ENCODE data around the gene AUP1.

GRCh38 chr2:74542978-74543377 lies 13.5 kb upstream of the AUP1 start:
- TF ChIP-seq, protein P1, sequence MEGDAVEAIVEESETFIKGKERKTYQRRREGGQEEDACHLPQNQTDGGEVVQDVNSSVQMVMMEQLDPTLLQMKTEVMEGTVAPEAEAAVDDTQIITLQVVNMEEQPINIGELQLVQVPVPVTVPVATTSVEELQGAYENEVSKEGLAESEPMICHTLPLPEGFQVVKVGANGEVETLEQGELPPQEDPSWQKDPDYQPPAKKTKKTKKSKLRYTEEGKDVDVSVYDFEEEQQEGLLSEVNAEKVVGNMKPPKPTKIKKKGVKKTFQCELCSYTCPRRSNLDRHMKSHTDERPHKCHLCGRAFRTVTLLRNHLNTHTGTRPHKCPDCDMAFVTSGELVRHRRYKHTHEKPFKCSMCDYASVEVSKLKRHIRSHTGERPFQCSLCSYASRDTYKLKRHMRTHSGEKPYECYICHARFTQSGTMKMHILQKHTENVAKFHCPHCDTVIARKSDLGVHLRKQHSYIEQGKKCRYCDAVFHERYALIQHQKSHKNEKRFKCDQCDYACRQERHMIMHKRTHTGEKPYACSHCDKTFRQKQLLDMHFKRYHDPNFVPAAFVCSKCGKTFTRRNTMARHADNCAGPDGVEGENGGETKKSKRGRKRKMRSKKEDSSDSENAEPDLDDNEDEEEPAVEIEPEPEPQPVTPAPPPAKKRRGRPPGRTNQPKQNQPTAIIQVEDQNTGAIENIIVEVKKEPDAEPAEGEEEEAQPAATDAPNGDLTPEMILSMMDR (conservative IDR thresholded peaks at IDR 0.05; ENCODE audit: low read depth in 2 of 2), result no peak
- TF ChIP-seq REST (IDR thresholded peaks at IDR 0.05; ENCODE audit: unreplicated experiment) (no peak), EZH2 (IDR thresholded peaks at IDR 0.05; ENCODE audit: low read depth, unreplicated experiment) (no peak), CREB1 (CRISPR knock-in tag; IDR thresholded peaks at IDR 0.05; ENCODE audit: low read depth) (no peak), POLR2AphosphoS5 (IDR thresholded peaks at IDR 0.05; ENCODE audit: low read depth) (no peak), EZH2phosphoT487 (IDR thresholded peaks at IDR 0.05; ENCODE audit: unreplicated experiment) (no peak), NANOG (IDR thresholded peaks at IDR 0.05; ENCODE audit: borderline replicate concordance) (no peak), ETS1 (IDR thresholded peaks at IDR 0.05) (no peak), ZNF331 (CRISPR knock-in tag; IDR thresholded peaks at IDR 0.05; ENCODE audit: low read depth) (no peak), JUNB (IDR thresholded peaks at IDR 0.05; ENCODE audit: unreplicated experiment) (no peak), STAT1 (IDR thresholded peaks at IDR 0.05; ENCODE audit: unreplicated experiment) (no peak), ZNF114 (CRISPR knock-in tag; IDR thresholded peaks at IDR 0.05) (no peak)
- TF ChIP-seq, protein P2, sequence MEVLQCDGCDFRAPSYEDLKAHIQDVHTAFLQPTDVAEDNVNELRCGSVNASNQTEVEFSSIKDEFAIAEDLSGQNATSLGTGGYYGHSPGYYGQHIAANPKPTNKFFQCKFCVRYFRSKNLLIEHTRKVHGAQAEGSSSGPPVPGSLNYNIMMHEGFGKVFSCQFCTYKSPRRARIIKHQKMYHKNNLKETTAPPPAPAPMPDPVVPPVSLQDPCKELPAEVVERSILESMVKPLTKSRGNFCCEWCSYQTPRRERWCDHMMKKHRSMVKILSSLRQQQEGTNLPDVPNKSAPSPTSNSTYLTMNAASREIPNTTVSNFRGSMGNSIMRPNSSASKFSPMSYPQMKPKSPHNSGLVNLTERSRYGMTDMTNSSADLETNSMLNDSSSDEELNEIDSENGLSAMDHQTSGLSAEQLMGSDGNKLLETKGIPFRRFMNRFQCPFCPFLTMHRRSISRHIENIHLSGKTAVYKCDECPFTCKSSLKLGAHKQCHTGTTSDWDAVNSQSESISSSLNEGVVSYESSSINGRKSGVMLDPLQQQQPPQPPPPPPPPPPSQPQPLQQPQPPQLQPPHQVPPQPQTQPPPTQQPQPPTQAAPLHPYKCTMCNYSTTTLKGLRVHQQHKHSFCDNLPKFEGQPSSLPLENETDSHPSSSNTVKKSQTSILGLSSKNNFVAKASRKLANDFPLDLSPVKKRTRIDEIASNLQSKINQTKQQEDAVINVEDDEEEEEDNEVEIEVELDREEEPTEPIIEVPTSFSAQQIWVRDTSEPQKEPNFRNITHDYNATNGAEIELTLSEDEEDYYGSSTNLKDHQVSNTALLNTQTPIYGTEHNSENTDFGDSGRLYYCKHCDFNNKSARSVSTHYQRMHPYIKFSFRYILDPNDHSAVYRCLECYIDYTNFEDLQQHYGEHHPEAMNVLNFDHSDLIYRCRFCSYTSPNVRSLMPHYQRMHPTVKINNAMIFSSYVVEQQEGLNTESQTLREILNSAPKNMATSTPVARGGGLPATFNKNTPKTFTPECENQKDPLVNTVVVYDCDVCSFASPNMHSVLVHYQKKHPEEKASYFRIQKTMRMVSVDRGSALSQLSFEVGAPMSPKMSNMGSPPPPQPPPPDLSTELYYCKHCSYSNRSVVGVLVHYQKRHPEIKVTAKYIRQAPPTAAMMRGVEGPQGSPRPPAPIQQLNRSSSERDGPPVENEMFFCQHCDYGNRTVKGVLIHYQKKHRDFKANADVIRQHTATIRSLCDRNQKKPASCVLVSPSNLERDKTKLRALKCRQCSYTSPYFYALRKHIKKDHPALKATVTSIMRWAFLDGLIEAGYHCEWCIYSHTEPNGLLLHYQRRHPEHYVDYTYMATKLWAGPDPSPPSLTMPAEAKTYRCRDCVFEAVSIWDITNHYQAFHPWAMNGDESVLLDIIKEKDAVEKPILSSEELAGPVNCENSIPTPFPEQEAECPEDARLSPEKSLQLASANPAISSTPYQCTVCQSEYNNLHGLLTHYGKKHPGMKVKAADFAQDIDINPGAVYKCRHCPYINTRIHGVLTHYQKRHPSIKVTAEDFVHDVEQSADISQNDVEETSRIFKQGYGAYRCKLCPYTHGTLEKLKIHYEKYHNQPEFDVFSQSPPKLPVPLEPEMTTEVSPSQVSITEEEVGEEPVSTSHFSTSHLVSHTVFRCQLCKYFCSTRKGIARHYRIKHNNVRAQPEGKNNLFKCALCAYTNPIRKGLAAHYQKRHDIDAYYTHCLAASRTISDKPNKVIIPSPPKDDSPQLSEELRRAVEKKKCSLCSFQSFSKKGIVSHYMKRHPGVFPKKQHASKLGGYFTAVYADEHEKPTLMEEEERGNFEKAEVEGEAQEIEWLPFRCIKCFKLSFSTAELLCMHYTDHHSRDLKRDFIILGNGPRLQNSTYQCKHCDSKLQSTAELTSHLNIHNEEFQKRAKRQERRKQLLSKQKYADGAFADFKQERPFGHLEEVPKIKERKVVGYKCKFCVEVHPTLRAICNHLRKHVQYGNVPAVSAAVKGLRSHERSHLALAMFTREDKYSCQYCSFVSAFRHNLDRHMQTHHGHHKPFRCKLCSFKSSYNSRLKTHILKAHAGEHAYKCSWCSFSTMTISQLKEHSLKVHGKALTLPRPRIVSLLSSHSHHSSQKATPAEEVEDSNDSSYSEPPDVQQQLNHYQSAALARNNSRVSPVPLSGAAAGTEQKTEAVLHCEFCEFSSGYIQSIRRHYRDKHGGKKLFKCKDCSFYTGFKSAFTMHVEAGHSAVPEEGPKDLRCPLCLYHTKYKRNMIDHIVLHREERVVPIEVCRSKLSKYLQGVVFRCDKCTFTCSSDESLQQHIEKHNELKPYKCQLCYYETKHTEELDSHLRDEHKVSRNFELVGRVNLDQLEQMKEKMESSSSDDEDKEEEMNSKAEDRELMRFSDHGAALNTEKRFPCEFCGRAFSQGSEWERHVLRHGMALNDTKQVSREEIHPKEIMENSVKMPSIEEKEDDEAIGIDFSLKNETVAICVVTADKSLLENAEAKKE (CRISPR knock-in tag; IDR thresholded peaks at IDR 0.05), result no peak
